OCI-LY3 (cell line): ENCODE measurements around the gene CCDC8.

Experiments used
- EZH2phosphoT487 ChIP-seq: fragments of 200-600 bp; shearing (Covaris generic); IDR thresholded peaks from 2 replicates; pipeline ENCODE4 v1.6.1; 2018; ENCODE audit warnings: antibody characterized with exemption, mixed run types, low read depth
- TF ChIP-seq, protein P1 (sequence below): fragments of 200-600, 300-600 bp; sonication (generic); IDR thresholded peaks from 2 replicates; pipeline ENCODE4 v1.5.1; 2014; ENCODE audit warnings: antibody characterized with exemption, low read length, low read depth

DNA sequence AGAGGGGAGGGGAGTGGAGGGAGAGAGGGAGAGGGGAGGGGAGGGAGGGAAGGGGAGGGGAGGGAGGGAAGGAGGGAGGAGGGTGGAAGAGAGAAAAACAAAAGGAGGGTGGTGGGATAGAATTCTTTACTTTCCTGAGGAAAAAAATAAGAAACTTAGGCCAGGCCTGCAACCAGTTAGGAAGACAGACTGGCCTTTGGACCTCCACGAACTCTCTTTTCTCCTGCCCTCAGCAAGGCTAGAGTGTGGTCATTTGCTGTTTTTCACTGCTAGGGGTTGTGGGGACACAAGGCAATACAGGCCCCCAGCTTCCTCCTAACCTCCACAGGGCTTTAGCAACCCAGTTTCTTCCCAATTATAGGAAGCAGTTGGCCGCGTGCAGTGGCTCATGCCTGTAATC lies 4.2 kb downstream of the CCDC8 start:
- TF ChIP-seq, protein P1, sequence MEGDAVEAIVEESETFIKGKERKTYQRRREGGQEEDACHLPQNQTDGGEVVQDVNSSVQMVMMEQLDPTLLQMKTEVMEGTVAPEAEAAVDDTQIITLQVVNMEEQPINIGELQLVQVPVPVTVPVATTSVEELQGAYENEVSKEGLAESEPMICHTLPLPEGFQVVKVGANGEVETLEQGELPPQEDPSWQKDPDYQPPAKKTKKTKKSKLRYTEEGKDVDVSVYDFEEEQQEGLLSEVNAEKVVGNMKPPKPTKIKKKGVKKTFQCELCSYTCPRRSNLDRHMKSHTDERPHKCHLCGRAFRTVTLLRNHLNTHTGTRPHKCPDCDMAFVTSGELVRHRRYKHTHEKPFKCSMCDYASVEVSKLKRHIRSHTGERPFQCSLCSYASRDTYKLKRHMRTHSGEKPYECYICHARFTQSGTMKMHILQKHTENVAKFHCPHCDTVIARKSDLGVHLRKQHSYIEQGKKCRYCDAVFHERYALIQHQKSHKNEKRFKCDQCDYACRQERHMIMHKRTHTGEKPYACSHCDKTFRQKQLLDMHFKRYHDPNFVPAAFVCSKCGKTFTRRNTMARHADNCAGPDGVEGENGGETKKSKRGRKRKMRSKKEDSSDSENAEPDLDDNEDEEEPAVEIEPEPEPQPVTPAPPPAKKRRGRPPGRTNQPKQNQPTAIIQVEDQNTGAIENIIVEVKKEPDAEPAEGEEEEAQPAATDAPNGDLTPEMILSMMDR: no peak
- no peak for TF ChIP-seq EZH2phosphoT487
